DND-41 (cell line): ENCODE measurements around the gene MORN4.

Source experiments
- ATAC-seq: fragments of 200-7000 bp; cut with Tn5 transposase; 3 replicates; pipeline ENCODE4 v1.9.1; 2021; ENCODE audit warnings: low read depth; ENCODE audit not compliant: insufficient read depth
- DNase-seq: peaks from one replicate; pipeline ENCODE4 v3.0.0-alpha.2; 2020
- H2AFZ ChIP-seq: 2 replicates; pipeline ENCODE4 v1.6.0; 2012; ENCODE audit warnings: low read depth, low read length
- H3K27ac ChIP-seq: 2 replicates; pipeline ENCODE4 v1.5.1; 2012; ENCODE audit warnings: low read length, inconsistent platforms
- H3K27me3 ChIP-seq: fragments of 200-600 bp; sonication (generic); 2 replicates; pipeline ENCODE4 v1.6.0; 2012; ENCODE audit warnings: low read length, mild to moderate bottlenecking, inconsistent platforms; ENCODE audit not compliant: insufficient read depth, poor library complexity
- H3K36me3 ChIP-seq: 2 replicates; pipeline ENCODE4 v1.5.1; 2012; ENCODE audit warnings: low read length, inconsistent platforms; ENCODE audit not compliant: insufficient read depth
- H3K4me1 ChIP-seq: 2 replicates; pipeline ENCODE4 v1.5.1; 2012; ENCODE audit warnings: mild to moderate bottlenecking, low read length; ENCODE audit not compliant: insufficient read depth
- H3K4me2 ChIP-seq: 2 replicates; pipeline ENCODE4 v1.6.0; 2012; ENCODE audit warnings: mild to moderate bottlenecking, moderate library complexity, low read length, inconsistent platforms; ENCODE audit not compliant: insufficient read depth
- H3K4me3 ChIP-seq, 2 experiments: fragments of 200-600 bp in 1 of 2; shearing (Covaris generic) in 1 of 2; 2 replicates each; pipeline ENCODE4 v1.5.1; 2012 to 2016; ENCODE audit warnings: inconsistent platforms in 2 of 2, low read length in 2 of 2, mild to moderate bottlenecking in 2 of 2, low read depth in 1 of 2, moderate library complexity in 1 of 2
- H3K79me2 ChIP-seq: 2 replicates; pipeline ENCODE4 v1.6.0; 2012; ENCODE audit warnings: low read length, inconsistent platforms; ENCODE audit not compliant: insufficient read depth
- H3K9ac ChIP-seq: 2 replicates; pipeline ENCODE4 v1.6.0; 2012; ENCODE audit warnings: low read depth, mild to moderate bottlenecking, inconsistent platforms, low read length, moderate library complexity
- H3K9me3 ChIP-seq: 2 replicates; pipeline ENCODE4 v1.5.1; 2012; ENCODE audit warnings: low read length, moderate library complexity, mild to moderate bottlenecking, inconsistent platforms; ENCODE audit not compliant: insufficient read depth, severe bottlenecking
- H4K20me1 ChIP-seq: 2 replicates; pipeline ENCODE4 v1.6.0; 2012; ENCODE audit warnings: low read length; ENCODE audit not compliant: insufficient read depth
- EZH2 ChIP-seq: IDR thresholded peaks from 3 replicates; pipeline ENCODE4 v1.6.1; 2012; ENCODE audit warnings: borderline replicate concordance, low read depth, mild to moderate bottlenecking, moderate library complexity, low read length, inconsistent platforms; ENCODE audit not compliant: severe bottlenecking
- TF ChIP-seq, protein P1 (sequence below): IDR thresholded peaks from 2 replicates; pipeline ENCODE4 v1.5.1; 2012; ENCODE audit warnings: borderline replicate concordance, low read length, moderate library complexity, mild to moderate bottlenecking; ENCODE audit not compliant: poor library complexity, severe bottlenecking; ENCODE audit errors: extremely low read depth

Gene MORN4

DNA sequence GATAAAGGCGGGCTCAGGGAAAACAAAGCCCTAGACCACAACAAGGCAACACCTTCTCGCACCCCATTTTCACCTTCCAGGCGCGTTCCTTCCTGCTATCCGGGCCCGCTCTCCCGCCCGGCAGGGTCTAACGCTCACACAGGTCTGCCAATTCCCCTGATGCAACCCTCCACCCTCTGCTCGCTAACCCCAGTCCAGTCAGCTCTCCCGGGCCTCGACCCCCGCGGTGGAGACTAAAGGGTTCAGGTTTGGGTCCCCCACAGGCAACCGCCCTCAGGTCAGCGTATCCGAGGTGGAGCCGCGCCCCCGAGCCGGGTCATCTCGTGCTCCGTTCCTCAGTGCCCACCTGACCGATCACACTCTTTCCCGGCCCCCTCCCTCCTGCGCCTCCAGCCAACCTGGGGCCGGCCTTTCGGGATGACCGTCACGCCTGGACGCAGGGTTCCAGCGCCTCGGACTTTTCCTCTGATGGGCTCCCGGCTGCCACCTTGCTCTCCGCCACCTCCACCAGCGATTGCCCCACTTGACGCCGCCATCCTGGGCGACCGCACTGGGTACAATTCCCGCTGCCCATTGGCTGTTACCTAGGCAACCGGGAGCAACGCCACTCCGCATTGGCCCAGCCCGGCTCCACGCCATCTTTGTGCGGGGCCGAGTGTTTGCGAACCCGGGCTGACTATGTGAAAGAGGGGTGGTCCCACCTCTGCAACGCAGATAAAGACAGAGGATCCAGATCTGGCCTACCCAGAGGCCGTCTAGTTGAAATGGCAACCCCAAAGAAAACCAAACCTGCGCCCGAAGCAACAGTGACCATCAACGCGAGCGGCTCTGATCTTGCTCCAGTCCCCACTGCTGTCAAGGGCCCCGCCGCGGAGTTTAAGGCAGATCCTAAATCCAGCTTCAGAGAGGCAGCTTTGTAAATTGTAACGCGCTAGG is at the start of gene MORN4:
TSS of gene MORN4 (minus strand) at position 552 of the 936 bp plus-strand sequence. CDS start 13,847 bp downstream, outside the sequence.
- no peaks in the 10 kb centered on the region for H3K79me2 ChIP-seq
- TF ChIP-seq, protein P1, sequence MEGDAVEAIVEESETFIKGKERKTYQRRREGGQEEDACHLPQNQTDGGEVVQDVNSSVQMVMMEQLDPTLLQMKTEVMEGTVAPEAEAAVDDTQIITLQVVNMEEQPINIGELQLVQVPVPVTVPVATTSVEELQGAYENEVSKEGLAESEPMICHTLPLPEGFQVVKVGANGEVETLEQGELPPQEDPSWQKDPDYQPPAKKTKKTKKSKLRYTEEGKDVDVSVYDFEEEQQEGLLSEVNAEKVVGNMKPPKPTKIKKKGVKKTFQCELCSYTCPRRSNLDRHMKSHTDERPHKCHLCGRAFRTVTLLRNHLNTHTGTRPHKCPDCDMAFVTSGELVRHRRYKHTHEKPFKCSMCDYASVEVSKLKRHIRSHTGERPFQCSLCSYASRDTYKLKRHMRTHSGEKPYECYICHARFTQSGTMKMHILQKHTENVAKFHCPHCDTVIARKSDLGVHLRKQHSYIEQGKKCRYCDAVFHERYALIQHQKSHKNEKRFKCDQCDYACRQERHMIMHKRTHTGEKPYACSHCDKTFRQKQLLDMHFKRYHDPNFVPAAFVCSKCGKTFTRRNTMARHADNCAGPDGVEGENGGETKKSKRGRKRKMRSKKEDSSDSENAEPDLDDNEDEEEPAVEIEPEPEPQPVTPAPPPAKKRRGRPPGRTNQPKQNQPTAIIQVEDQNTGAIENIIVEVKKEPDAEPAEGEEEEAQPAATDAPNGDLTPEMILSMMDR = no peak
- no peak for TF ChIP-seq EZH2
- no peaks in the 10 kb centered on the region for H3K27me3 ChIP-seq
- H3K4me3 ChIP-seq = no peak within 1 kb of the TSS
- no peak within 1 kb of the TSS for H3K27ac ChIP-seq
- ATAC-seq (no peak), DNase-seq (no peak)
- H3K4me2 ChIP-seq = no peak within 1 kb of the TSS
- H2AFZ ChIP-seq = no peak within 1 kb of the TSS
- H4K20me1 ChIP-seq = no peaks in the 10 kb centered on the region
- no peaks in the 10 kb centered on the region for H3K4me1 ChIP-seq
- no peaks in the 10 kb centered on the region for H3K9me3 ChIP-seq
- H3K36me3 ChIP-seq = no peaks in the 10 kb centered on the region
- no peak within 1 kb of the TSS for H3K9ac ChIP-seq

DNA sequence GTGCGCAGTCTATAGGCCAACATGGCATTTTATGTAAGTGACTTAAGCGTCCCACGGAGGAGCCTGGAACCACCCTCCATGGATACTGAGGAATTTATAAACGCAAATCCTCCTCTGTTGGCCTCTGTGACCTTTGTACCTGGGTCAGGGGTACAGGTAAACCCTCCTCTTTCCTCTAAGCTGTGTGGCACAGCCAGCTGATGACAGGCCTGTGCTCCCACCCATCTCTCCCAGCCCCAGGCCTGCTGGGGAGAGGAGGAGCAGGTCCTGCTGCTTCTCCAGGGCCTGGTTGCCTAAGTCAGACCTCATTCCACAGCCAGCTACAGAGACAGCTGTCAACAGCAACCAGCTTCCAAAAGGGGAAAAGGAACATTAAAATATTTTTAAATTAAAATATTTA is 48.7 kb upstream of the MORN4 start:
- Histone ChIP-seq H3K4me2 (no peak overlapping the region), H3K9me3 (no peaks in the 10 kb centered on the region), H3K4me1 (peaks cover 18% of the 10 kb centered on the region), H3K79me2 (no peaks in the 10 kb centered on the region), H3K4me3 (no peak overlapping the region), H3K27me3 (no peaks in the 10 kb centered on the region), H3K9ac (no peak overlapping the region), H3K27ac (no peak overlapping the region), H3K36me3 (0 out of 2 replicates have a peak, but pooled peaks cover under 1% of the 10 kb centered on the region), H4K20me1 (no peaks in the 10 kb centered on the region), H2AFZ (no peak overlapping the region)
- TF ChIP-seq, protein P1 = no peak
- TF ChIP-seq EZH2 = no peak
- no peak for ATAC-seq
- DNase-seq = no peak

DNA sequence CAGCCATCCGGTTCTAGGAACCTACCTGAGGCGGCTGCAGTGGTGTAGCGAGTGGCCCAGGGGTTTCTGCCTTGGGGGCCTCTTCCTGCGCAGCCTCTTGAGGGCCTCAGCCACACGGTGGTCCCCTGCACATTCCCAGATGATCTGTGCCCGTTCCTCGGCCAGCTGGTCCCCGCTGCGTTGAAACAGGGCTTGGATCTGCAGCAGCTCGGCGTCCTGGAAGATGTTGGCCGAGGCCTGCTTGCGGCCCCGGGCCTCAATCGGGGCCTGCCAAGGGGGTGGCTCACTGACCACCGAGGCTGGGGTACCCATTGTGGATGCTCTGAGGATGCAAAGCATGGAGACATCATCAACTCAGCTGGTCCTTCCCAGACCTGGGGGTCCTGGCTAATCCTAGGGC is 46.3 kb upstream of the MORN4 start:
- Histone ChIP-seq H3K79me2 (no peaks in the 10 kb centered on the region), H2AFZ (no peak overlapping the region), H3K9ac (no peak overlapping the region), H3K36me3 (peaks cover 19% of the 10 kb centered on the region), H3K4me2 (no peak overlapping the region), H3K4me1 (no peaks in the 10 kb centered on the region), H4K20me1 (no peaks in the 10 kb centered on the region), H3K4me3 (no peak overlapping the region), H3K9me3 (no peaks in the 10 kb centered on the region), H3K27ac (no peak overlapping the region), H3K27me3 (no peaks in the 10 kb centered on the region)
- ATAC-seq (no peak), DNase-seq (no peak)
- TF ChIP-seq, protein P1 = no peak
- TF ChIP-seq EZH2 = no peak
